GM18511 (cell line): ENCODE measurements around the gene SDF2L1.
"Not testable (repeated sequence)": the region's sequence is repeated elsewhere in the genome, so short reads cannot be mapped to it uniquely, and the experiment has no call there.

Experiments used
- ATAC-seq: cut with Tn5 transposase; IDR thresholded peaks from one replicate; pipeline ENCODE4 v1.9.1; 2021; ENCODE audit warnings: mild to moderate bottlenecking, moderate library complexity; ENCODE audit not compliant: unreplicated experiment

SDF2L1 gene

GRCh38 chr22:21686193-21686608 is 44.1 kb downstream of the SDF2L1 start:
- no peak for ATAC-seq

- no peak for ATAC-seq
Observed at GRCh38 chr22:21686634-21687393, 44.7 kb downstream of the SDF2L1 start.

GRCh38 chr22:21687685-21688259 is 45.7 kb downstream of the SDF2L1 start:
- ATAC-seq = no peak

- no peak for ATAC-seq
Observed at GRCh38 chr22:21688341-21688705, 46.2 kb downstream of the SDF2L1 start.

GRCh38 chr22:21688706-21689381 is 46.7 kb downstream of the SDF2L1 start:
- ATAC-seq = no peak

GRCh38 chr22:21690401-21690801 is 48.3 kb downstream of the SDF2L1 start:
- no peak for ATAC-seq

- ATAC-seq = no peak
Observed at GRCh38 chr22:21691816-21692215, 49.7 kb downstream of the SDF2L1 start.

GRCh38 chr22:21692856-21693255 is 50.8 kb downstream of the SDF2L1 start:
- ATAC-seq = not testable (repeated sequence)

- ATAC-seq = no peak
Observed at GRCh38 chr22:21693333-21693998, 51.4 kb downstream of the SDF2L1 start.
